Measurements from ENCODE around the gene D2HGDH. TPM values are rescaled to one million over a fixed set of nuclear protein-coding genes. Genes with fewer than 3 reads are reported as not detected.

The D2HGDH gene
- total and polyA plus RNA-seq, 2 of the 13 experiments (the other 11 are each of a cell fraction or from before 2014, with no cell fraction given), result 19.2 to 20.3 TPM

DNA sequence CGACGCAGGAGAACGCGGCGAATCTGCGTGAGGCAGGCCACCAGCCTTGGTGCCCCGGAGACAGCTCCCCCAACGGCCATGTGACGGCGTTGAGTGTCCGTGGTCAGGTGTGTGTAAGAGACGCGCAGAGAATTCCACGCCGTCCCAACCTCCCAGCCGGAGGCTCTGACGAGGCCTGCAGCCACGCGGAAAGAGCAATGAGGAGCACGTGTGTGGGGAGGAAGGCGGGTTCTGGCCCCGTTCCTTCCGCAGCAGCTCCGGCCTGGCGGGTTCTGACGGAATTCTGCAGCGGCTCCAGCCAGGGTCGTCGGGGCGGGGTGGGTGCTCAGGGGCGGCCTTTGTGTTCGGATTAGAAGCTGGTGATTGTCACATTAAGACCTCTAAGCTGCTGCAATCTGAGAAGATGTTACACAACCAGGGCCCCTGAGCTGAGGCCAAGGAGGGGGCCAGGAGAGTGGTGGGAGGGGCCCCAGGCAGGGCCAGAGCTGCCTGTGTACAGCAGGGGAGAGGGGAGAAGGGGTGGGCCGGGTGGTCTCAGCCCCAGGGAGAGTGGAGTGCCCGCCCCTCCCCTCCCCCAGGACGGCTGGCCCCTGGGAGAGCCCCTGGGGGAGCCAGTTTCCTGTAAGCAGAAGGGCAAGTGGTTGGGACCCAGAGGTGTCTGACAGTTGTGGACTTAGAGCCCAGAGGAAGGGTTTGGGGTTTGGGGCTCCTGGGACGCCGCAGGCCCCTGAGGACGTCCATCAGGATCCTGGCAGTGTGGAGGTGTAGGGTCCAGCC lies 37.0 kb downstream of the D2HGDH start (continued):
- TF ChIP-seq, protein P1, sequence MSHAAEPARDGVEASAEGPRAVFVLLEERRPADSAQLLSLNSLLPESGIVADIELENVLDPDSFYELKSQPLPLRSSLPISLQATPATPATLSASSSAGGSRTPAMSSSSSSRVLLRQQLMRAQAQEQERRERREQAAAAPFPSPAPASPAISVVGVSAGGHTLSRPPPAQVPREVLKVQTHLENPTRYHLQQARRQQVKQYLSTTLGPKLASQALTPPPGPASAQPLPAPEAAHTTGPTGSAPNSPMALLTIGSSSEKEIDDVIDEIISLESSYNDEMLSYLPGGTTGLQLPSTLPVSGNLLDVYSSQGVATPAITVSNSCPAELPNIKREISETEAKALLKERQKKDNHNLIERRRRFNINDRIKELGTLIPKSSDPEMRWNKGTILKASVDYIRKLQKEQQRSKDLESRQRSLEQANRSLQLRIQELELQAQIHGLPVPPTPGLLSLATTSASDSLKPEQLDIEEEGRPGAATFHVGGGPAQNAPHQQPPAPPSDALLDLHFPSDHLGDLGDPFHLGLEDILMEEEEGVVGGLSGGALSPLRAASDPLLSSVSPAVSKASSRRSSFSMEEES (CRISPR knock-in tag; IDR thresholded peaks at IDR 0.05), result peak; percentile 79; the same call in 1 of the 2 replicates
- TF ChIP-seq ZNF382 (CRISPR knock-in tag; IDR thresholded peaks at IDR 0.05; ENCODE audit: borderline replicate concordance) (no peak), ZNF577 (CRISPR knock-in tag; IDR thresholded peaks at IDR 0.05; ENCODE audit: borderline replicate concordance, low read depth) (no peak), ZNF274 (CRISPR knock-in tag; IDR thresholded peaks at IDR 0.05) (peak; percentile 79; the same call in 1 of the 2 replicates), KMT2B (CRISPR knock-in tag; IDR thresholded peaks at IDR 0.05) (peak; percentile 74), SMC3 (IDR thresholded peaks at IDR 0.05; ENCODE audit: low read length) (no peak), MTF1 (CRISPR knock-in tag; IDR thresholded peaks at IDR 0.05) (0 out of 2 replicates have a peak, but pooled peaks have one; percentile 62), ZNF746 (CRISPR knock-in tag; IDR thresholded peaks at IDR 0.05) (peak; percentile 87), ZNF24 (IDR thresholded peaks at IDR 0.05) (no peak), PHF20 (CRISPR knock-in tag; IDR thresholded peaks at IDR 0.05) (peak; percentile 35), ZBTB3 (CRISPR knock-in tag; IDR thresholded peaks at IDR 0.05; ENCODE audit: borderline replicate concordance, low read depth) (no peak; the same call in 1 of the 2 replicates), CENPT (CRISPR knock-in tag; IDR thresholded peaks at IDR 0.05; ENCODE audit: low read depth) (peak; percentile 70; the same call in 1 of the 2 replicates), ZNF749 (CRISPR knock-in tag; IDR thresholded peaks at IDR 0.05; ENCODE audit: borderline replicate concordance) (peak; percentile 59; the same call in 1 of the 2 replicates), POGZ (CRISPR knock-in tag; IDR thresholded peaks at IDR 0.05) (no peak), PHF21A (CRISPR knock-in tag; IDR thresholded peaks at IDR 0.05) (peak; percentile 72; the same call in 1 of the 2 replicates), MYC (CRISPR knock-in tag; IDR thresholded peaks at IDR 0.05; ENCODE audit: borderline replicate concordance) (peak; percentile 99), YY1 (IDR thresholded peaks at IDR 0.05; ENCODE audit: insufficient read depth, insufficient replicate concordance, low read depth, low read length) (peak; percentile 24), SETDB1 (CRISPR knock-in tag; IDR thresholded peaks at IDR 0.05; ENCODE audit: borderline replicate concordance) (peak; percentile 81; the same call in 1 of the 2 replicates), PAWR (CRISPR knock-in tag; IDR thresholded peaks at IDR 0.05; ENCODE audit: borderline replicate concordance) (0 out of 2 replicates have a peak, but pooled peaks have one; percentile 59)
- TF ChIP-seq, protein P2, sequence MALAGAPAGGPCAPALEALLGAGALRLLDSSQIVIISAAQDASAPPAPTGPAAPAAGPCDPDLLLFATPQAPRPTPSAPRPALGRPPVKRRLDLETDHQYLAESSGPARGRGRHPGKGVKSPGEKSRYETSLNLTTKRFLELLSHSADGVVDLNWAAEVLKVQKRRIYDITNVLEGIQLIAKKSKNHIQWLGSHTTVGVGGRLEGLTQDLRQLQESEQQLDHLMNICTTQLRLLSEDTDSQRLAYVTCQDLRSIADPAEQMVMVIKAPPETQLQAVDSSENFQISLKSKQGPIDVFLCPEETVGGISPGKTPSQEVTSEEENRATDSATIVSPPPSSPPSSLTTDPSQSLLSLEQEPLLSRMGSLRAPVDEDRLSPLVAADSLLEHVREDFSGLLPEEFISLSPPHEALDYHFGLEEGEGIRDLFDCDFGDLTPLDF (CRISPR knock-in tag; IDR thresholded peaks at IDR 0.05), result no peak; the same call in 1 of the 2 replicates
- TF ChIP-seq, protein P3, sequence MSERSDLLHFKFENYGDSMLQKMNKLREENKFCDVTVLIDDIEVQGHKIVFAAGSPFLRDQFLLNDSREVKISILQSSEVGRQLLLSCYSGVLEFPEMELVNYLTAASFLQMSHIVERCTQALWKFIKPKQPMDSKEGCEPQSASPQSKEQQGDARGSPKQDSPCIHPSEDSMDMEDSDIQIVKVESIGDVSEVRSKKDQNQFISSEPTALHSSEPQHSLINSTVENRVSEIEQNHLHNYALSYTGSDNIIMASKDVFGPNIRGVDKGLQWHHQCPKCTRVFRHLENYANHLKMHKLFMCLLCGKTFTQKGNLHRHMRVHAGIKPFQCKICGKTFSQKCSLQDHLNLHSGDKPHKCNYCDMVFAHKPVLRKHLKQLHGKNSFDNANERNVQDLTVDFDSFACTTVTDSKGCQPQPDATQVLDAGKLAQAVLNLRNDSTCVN (CRISPR knock-in tag; IDR thresholded peaks at IDR 0.05; ENCODE audit: borderline replicate concordance), result peak; percentile 64
- TF ChIP-seq, protein P4, sequence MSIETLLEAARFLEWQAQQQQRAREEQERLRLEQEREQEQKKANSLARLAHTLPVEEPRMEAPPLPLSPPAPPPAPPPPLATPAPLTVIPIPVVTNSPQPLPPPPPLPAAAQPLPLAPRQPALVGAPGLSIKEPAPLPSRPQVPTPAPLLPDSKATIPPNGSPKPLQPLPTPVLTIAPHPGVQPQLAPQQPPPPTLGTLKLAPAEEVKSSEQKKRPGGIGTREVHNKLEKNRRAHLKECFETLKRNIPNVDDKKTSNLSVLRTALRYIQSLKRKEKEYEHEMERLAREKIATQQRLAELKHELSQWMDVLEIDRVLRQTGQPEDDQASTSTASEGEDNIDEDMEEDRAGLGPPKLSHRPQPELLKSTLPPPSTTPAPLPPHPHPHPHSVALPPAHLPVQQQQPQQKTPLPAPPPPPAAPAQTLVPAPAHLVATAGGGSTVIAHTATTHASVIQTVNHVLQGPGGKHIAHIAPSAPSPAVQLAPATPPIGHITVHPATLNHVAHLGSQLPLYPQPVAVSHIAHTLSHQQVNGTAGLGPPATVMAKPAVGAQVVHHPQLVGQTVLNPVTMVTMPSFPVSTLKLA (IDR thresholded peaks at IDR 0.05), result peak; percentile 58
- TF ChIP-seq, protein P5, sequence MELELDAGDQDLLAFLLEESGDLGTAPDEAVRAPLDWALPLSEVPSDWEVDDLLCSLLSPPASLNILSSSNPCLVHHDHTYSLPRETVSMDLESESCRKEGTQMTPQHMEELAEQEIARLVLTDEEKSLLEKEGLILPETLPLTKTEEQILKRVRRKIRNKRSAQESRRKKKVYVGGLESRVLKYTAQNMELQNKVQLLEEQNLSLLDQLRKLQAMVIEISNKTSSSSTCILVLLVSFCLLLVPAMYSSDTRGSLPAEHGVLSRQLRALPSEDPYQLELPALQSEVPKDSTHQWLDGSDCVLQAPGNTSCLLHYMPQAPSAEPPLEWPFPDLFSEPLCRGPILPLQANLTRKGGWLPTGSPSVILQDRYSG (CRISPR knock-in tag; IDR thresholded peaks at IDR 0.05), result 0 out of 2 replicates have a peak, but pooled peaks have one; percentile 16

Data from HepG2 (cell line).